GM18870 (cell line): Measurements from ENCODE around the gene SPINDOC.

Experiments used
- ATAC-seq: cut with Tn5 transposase; IDR thresholded peaks from one replicate; pipeline ENCODE4 v1.9.1; 2021; ENCODE audit warnings: moderate library complexity; ENCODE audit not compliant: unreplicated experiment

The SPINDOC gene

GRCh38 chr11:63876616-63877015 lies 63.4 kb downstream of the SPINDOC start:
- no peak for ATAC-seq
